Measurements from ENCODE around the gene RAI1. TPM values are rescaled to one million over a fixed set of nuclear protein-coding genes. Genes with fewer than 3 reads are reported as not detected.

RAI1 gene
- total RNA-seq, 2 experiments from 2014 or later = 17.1 to 49.4 TPM

- TF ChIP-seq CTCF (conservative IDR thresholded peaks at IDR 0.05; ENCODE audit: low read length) (no peak), EZH2phosphoT487 (IDR thresholded peaks at IDR 0.05; ENCODE audit: borderline replicate concordance, low read depth, low read length) (no peak)
- Histone ChIP-seq H3K27ac (ENCODE audit: low read depth, low read length, poor library complexity, severe bottlenecking) (no peak overlapping the region), H3K9me2 (ENCODE audit: insufficient read depth, low read length) (no peaks in the 10 kb centered on the region), H3K36me3 (ENCODE audit: insufficient read depth, low read length) (peaks cover 10% of the 10 kb centered on the region; the same call in 1 of the 2 replicates), H3K4me1 (ENCODE audit: insufficient read depth, low read length, poor library complexity, severe bottlenecking) (peaks cover 24% of the 10 kb centered on the region), H4K20me1 (ENCODE audit: insufficient read depth, low read length) (0 out of 2 replicates have a peak, but pooled peaks cover 5% of the 10 kb centered on the region), H3K4me2 (ENCODE audit: low read length) (no peak overlapping the region), H2AFZ (ENCODE audit: low read length) (no peak overlapping the region), H3K9me3 (ENCODE audit: low read length) (no peaks in the 10 kb centered on the region), H3K79me2 (ENCODE audit: insufficient read depth, low read depth, low read length) (peaks cover 10% of the 10 kb centered on the region; the same call in 1 of the 2 replicates), H3K4me3 (ENCODE audit: low read depth, low read length, poor library complexity, severe bottlenecking) (no peak overlapping the region)
- no TSS peak for BruUV-seq (replicated peaks)
- intact Hi-C loops (cut with micrococcal nuclease; ENCODE audit: unreplicated experiment) = no loop called here
- no peak for DNase-seq (ENCODE audit: low spot score)
- CTCF ChIA-PET (ENCODE audit: unreplicated experiment) = no interaction called here
- POLR2A ChIA-PET = interaction anchor here (0.5 to 1.1 kb wide), 2 partner anchors 8 to 12 kb away, joined by 3 to 4 read pairs; no protein-coding TSS in a partner anchor
Measured at GRCh38 chr17:17703140-17703919, 22.1 kb downstream of the RAI1 start.

GRCh38 chr17:17704931-17705330, 23.7 kb downstream of the RAI1 start:
- Histone ChIP-seq H3K79me2 (ENCODE audit: insufficient read depth, low read depth, low read length) (peaks cover 7% of the 10 kb centered on the region; the same call in 1 of the 2 replicates), H3K4me1 (ENCODE audit: insufficient read depth, low read length, poor library complexity, severe bottlenecking) (peaks cover 11% of the 10 kb centered on the region), H3K4me2 (ENCODE audit: low read length) (no peak overlapping the region), H3K27ac (ENCODE audit: low read depth, low read length, poor library complexity, severe bottlenecking) (no peak overlapping the region), H3K9me3 (ENCODE audit: low read length) (no peaks in the 10 kb centered on the region), H2AFZ (ENCODE audit: low read length) (no peak overlapping the region), H3K4me3 (ENCODE audit: low read depth, low read length, poor library complexity, severe bottlenecking) (no peak overlapping the region), H3K36me3 (ENCODE audit: insufficient read depth, low read length) (peaks cover 10% of the 10 kb centered on the region; the same call in 1 of the 2 replicates), H3K9me2 (ENCODE audit: insufficient read depth, low read length) (no peaks in the 10 kb centered on the region), H4K20me1 (ENCODE audit: insufficient read depth, low read length) (0 out of 2 replicates have a peak, but pooled peaks cover 5% of the 10 kb centered on the region)
- TF ChIP-seq EZH2phosphoT487 (IDR thresholded peaks at IDR 0.05; ENCODE audit: borderline replicate concordance, low read depth, low read length) (no peak), CTCF (conservative IDR thresholded peaks at IDR 0.05; ENCODE audit: low read length) (no peak)
- no TSS peak for BruUV-seq (replicated peaks)
- CTCF ChIA-PET (ENCODE audit: unreplicated experiment) = no interaction called here
- DNase-seq (ENCODE audit: low spot score) = no peak
- intact Hi-C loops (cut with micrococcal nuclease; ENCODE audit: unreplicated experiment) = no loop called here
- POLR2A ChIA-PET = no interaction called here

Data from OCI-LY7 (cell line).